Keratinocyte (primary cell): ENCODE measurements around the gene TYMS.

Source experiments
- EZH2 ChIP-seq: IDR thresholded peaks from one replicate; pipeline ENCODE4 v1.6.1; 2012; ENCODE audit warnings: inconsistent platforms, mild to moderate bottlenecking, low read length, moderate library complexity
- TF ChIP-seq, protein P1 (sequence below), 3 experiments: IDR thresholded peaks in 1 of 3; conservative IDR thresholded peaks in 1 of 3; optimal IDR thresholded peaks in 1 of 3; 2 replicates in 2 of 3; 3 replicates in 1 of 3; pipeline versions ENCODE3 to v1.5.1; 2011; ENCODE audit warnings: low read length in 3 of 3, mild to moderate bottlenecking in 3 of 3, moderate library complexity in 2 of 3, control low read depth in 1 of 3, inconsistent platforms in 1 of 3; ENCODE audit not compliant: insufficient read depth in 2 of 3; ENCODE audit errors: extremely low read depth in 1 of 3

- TF ChIP-seq, protein P1, sequence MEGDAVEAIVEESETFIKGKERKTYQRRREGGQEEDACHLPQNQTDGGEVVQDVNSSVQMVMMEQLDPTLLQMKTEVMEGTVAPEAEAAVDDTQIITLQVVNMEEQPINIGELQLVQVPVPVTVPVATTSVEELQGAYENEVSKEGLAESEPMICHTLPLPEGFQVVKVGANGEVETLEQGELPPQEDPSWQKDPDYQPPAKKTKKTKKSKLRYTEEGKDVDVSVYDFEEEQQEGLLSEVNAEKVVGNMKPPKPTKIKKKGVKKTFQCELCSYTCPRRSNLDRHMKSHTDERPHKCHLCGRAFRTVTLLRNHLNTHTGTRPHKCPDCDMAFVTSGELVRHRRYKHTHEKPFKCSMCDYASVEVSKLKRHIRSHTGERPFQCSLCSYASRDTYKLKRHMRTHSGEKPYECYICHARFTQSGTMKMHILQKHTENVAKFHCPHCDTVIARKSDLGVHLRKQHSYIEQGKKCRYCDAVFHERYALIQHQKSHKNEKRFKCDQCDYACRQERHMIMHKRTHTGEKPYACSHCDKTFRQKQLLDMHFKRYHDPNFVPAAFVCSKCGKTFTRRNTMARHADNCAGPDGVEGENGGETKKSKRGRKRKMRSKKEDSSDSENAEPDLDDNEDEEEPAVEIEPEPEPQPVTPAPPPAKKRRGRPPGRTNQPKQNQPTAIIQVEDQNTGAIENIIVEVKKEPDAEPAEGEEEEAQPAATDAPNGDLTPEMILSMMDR (optimal IDR thresholded peaks at IDR 0.05 in 1 of 3, IDR thresholded peaks at IDR 0.05 in 1 of 3, conservative IDR thresholded peaks at IDR 0.05 in 1 of 3; ENCODE audit: extremely low read depth in 1 of 3, insufficient read depth in 2 of 3, low read length in 3 of 3) = no peak
- no peak for TF ChIP-seq EZH2
Observed at GRCh38 chr18:650428-650858, 7.0 kb upstream of the TYMS start.
